Activated B cell treated with CpG ODN at 0.5 μM for 24 hours (primary cell): ENCODE measurements around the gene PRKRIP1. TPM values are rescaled to one million over a fixed set of nuclear protein-coding genes. Genes with fewer than 3 reads are reported as not detected.

ENCODE experiments used
- ATAC-seq: fragments of 200-7000 bp; cut with Tn5 transposase; one replicate; pipeline ENCODE4 v1.10.0; 2021; ENCODE audit warnings: low read depth, mild to moderate bottlenecking, moderate library complexity
- CTCF ChIA-PET: fragments of 350-600 bp; sonication (Branson Sonifier 250); formaldehyde crosslinking; loops from one replicate; lab custom pipeline; 2021; ENCODE audit warnings: antibody characterized with exemption; lab: Charles Lee
- POLR2A ChIA-PET: fragments of 350-600 bp; sonication (Branson Sonifier 250); formaldehyde crosslinking; loops from one replicate; lab custom pipeline; 2021; ENCODE audit warnings: antibody characterized with exemption; lab: Charles Lee
- DNase-seq: peaks from one replicate; pipeline ENCODE4 v3.0.0; 2022
- H3K27ac Mint-ChIP-seq: one replicate; pipeline ENCODE4 v1.8.0; 2020; ENCODE audit warnings: mixed read lengths
- H3K27me3 Mint-ChIP-seq: one replicate; pipeline ENCODE4 v1.8.0; 2021; ENCODE audit warnings: mixed read lengths
- H3K36me3 Mint-ChIP-seq: one replicate; pipeline ENCODE4 v1.8.0; 2021; ENCODE audit warnings: low read depth, mixed read lengths
- H3K4me1 Mint-ChIP-seq: one replicate; pipeline ENCODE4 v1.8.0; 2021; ENCODE audit warnings: mixed read lengths
- H3K4me3 Mint-ChIP-seq: one replicate; pipeline ENCODE4 v1.8.0; 2020; ENCODE audit warnings: mild to moderate bottlenecking, mixed read lengths
- H3K9me3 Mint-ChIP-seq: one replicate; pipeline ENCODE4 v1.8.0; 2020; ENCODE audit warnings: mixed read lengths
- intact Hi-C: fragments of 100-400 bp; cut with micrococcal nuclease; formaldehyde crosslinking; loops from one replicate; pipeline ENCODE4 v1.15.1; 2024
- total RNA-seq: library from RNA; stranded (reverse); gene quantifications from 2 replicates; pipeline ENCODE4 v1.2.3, GENCODE V29; 2022
- TF ChIP-seq, protein P1 (sequence below): fragments of 200-600 bp; IDR thresholded peaks from one replicate; pipeline ENCODE4 v1.8.0; 2022; ENCODE audit warnings: antibody characterized with exemption, mild to moderate bottlenecking

Gene PRKRIP1
- total RNA-seq, 1 donor from 2014 or later: 39.7 TPM

DNA sequence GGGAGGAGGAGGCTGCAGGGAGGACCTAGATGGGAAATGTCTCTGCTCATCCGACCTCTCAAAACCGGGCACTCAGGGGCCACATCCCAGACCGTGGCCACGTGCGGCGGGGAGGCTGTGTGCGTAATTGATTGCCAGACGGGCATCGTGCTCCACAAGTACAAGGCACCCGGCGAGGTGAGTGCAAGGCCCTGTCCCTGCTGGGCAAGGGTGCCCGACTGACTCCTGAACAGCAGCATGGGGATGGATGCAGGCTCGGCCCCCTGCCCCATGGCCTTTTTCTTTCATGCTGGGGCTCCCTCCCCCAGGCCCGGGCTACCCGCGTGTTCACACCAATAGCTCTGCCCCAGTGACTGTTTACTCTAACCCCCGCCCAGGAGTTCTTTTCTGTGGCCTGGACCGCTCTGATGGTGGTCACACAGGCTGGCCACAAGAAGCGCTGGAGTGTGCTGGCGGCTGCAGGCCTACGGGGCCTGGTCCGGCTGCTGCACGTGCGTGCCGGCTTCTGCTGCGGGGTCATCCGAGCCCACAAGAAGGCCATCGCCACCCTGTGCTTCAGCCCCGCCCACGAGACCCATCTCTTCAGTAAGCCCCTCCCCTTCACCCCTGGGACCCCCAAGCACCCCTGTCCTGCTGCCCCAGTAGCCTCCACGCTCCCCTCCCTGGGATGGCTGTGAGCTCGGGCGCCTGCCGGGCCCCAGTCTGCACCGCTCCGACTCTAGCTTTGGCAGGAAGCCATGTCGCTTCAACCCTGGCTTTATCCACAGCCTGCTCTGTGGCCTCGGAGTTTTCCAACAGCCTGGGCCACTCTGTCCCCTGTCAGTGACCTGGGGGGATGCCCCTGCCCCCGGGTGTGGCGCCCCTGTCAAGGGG lies 72.6 kb downstream of the PRKRIP1 start:
- Mint-ChIP-seq H3K27me3 (no peaks in the 10 kb centered on the region), H3K9me3 (no peaks in the 10 kb centered on the region), H3K36me3 (peaks cover 38% of the 10 kb centered on the region), H3K4me1 (peaks cover 22% of the 10 kb centered on the region), H3K27ac (no peak overlapping the region), H3K4me3 (no peak overlapping the region)
- TF ChIP-seq, protein P1, sequence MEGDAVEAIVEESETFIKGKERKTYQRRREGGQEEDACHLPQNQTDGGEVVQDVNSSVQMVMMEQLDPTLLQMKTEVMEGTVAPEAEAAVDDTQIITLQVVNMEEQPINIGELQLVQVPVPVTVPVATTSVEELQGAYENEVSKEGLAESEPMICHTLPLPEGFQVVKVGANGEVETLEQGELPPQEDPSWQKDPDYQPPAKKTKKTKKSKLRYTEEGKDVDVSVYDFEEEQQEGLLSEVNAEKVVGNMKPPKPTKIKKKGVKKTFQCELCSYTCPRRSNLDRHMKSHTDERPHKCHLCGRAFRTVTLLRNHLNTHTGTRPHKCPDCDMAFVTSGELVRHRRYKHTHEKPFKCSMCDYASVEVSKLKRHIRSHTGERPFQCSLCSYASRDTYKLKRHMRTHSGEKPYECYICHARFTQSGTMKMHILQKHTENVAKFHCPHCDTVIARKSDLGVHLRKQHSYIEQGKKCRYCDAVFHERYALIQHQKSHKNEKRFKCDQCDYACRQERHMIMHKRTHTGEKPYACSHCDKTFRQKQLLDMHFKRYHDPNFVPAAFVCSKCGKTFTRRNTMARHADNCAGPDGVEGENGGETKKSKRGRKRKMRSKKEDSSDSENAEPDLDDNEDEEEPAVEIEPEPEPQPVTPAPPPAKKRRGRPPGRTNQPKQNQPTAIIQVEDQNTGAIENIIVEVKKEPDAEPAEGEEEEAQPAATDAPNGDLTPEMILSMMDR: no peak
- ChIA-PET CTCF (no interaction called here), POLR2A (interaction anchor here (1.0 kb wide), 1 partner anchor 18 kb away, joined by 3 read pairs; no protein-coding TSS in a partner anchor)
- ATAC-seq: no peak
- no peak for DNase-seq
- intact Hi-C loops: loop anchor here (5.0 kb wide), 1 partner anchor 181 kb away; the partner anchor contains the start of gene SH2B2

GRCh38 chr7:102469351-102469971 lies 73.3 kb downstream of the PRKRIP1 start:
- DNase-seq (no peak), ATAC-seq (no peak)
- TF ChIP-seq, protein P1: no peak
- ChIA-PET POLR2A (no interaction called here), CTCF (no interaction called here)
- intact Hi-C loops: loop anchor here (5.0 kb wide), 1 partner anchor 182 kb away; the partner anchor contains the start of gene SH2B2
- Mint-ChIP-seq H3K4me3 (no peak overlapping the region), H3K9me3 (no peaks in the 10 kb centered on the region), H3K27ac (no peak overlapping the region), H3K36me3 (peaks cover 38% of the 10 kb centered on the region), H3K4me1 (peaks cover 17% of the 10 kb centered on the region), H3K27me3 (no peaks in the 10 kb centered on the region)

GRCh38 chr7:102469972-102470825 lies 74.0 kb downstream of the PRKRIP1 start:
- ATAC-seq (no peak), DNase-seq (no peak)
- H3K27ac Mint-ChIP-seq: no peak overlapping the region
- H3K4me1 Mint-ChIP-seq: peaks cover 16% of the 10 kb centered on the region
- peaks cover 38% of the 10 kb centered on the region for H3K36me3 Mint-ChIP-seq
- intact Hi-C loops: loop anchor here (5.0 kb wide), 1 partner anchor 183 kb away; the partner anchor contains the start of gene SH2B2
- H3K27me3 Mint-ChIP-seq: no peaks in the 10 kb centered on the region
- H3K4me3 Mint-ChIP-seq: no peak overlapping the region
- TF ChIP-seq, protein P1: no peak
- ChIA-PET POLR2A (interaction anchor here (1.5 kb wide), 1 partner anchor 38 kb away, joined by 8 read pairs; the partner anchor contains the start of gene ORAI2), CTCF (interaction anchor here (1.1 to 1.3 kb wide), 2 partner anchors 58 to 69 kb away, joined by 3 read pairs; no protein-coding TSS in a partner anchor)
- no peaks in the 10 kb centered on the region for H3K9me3 Mint-ChIP-seq

DNA sequence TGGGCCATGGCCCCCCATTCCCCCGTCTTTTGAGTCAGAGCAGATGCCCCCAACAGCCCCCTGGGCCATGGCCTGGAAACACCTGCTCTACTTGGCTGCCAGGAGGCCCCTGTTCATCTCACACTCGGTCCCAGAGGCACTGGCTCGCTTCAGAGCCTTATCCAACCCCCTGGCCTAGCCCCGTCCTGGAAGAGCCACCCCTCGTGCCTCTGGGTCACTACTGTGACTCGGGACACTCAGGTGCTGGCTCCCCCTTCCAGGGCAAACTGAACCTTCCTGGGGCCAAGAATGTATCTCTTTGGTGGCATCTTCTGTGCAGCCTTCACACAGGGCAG lies 75.6 kb downstream of the PRKRIP1 start:
- H3K27ac Mint-ChIP-seq: no peak overlapping the region
- no peak overlapping the region for H3K4me3 Mint-ChIP-seq
- TF ChIP-seq, protein P1: no peak
- ChIA-PET CTCF (interaction anchor here (1.1 to 1.7 kb wide), 2 partner anchors 60 to 67 kb away, joined by 3 to 5 read pairs; no protein-coding TSS in a partner anchor), POLR2A (interaction anchor here (0.6 to 1.5 kb wide), 3 partner anchors 12 to 1602 kb away, joined by 3 to 8 read pairs (median 3); partner anchors contain the start of gene ORAI2)
- peaks cover 37% of the 10 kb centered on the region for H3K36me3 Mint-ChIP-seq
- DNase-seq (no peak), ATAC-seq (no peak)
- peaks cover 1% of the 10 kb centered on the region for H3K4me1 Mint-ChIP-seq
- intact Hi-C loops: no loop called here
- H3K9me3 Mint-ChIP-seq: no peaks in the 10 kb centered on the region
- H3K27me3 Mint-ChIP-seq: no peaks in the 10 kb centered on the region
